Neural cell (in vitro differentiated cells): ENCODE results near the gene MLC1. TPM values are rescaled to one million over a fixed set of nuclear protein-coding genes. Genes with fewer than 3 reads are reported as not detected.

Experiments
- H2AFZ ChIP-seq: fragments of 200-600, 300-800 bp; sonication (generic), shearing (Covaris generic); 2 replicates; pipeline ENCODE4 v1.6.0; 2014; ENCODE audit warnings: low read depth, mild to moderate bottlenecking, antibody characterized with exemption, low read length, moderate library complexity
- H3F3A ChIP-seq: fragments of 200-600 bp; shearing (Covaris generic); 2 replicates; pipeline ENCODE4 v1.6.1; 2016; ENCODE audit warnings: mild to moderate bottlenecking, moderate library complexity, mixed read lengths, antibody characterized with exemption, low read length; ENCODE audit not compliant: insufficient read depth, poor library complexity, severe bottlenecking
- H3K27ac ChIP-seq: fragments of 200-600, 300-800 bp; sonication (generic), shearing (Covaris generic); 2 replicates; pipeline ENCODE4 v1.5.1; 2014; ENCODE audit warnings: mild to moderate bottlenecking, low read length, moderate library complexity
- H3K27me3 ChIP-seq: fragments of 300-800, 200-600 bp; sonication (generic), shearing (Covaris generic); 2 replicates; pipeline ENCODE4 v1.6.0; 2014; ENCODE audit warnings: mild to moderate bottlenecking, low read depth, low read length, moderate library complexity; ENCODE audit not compliant: insufficient read depth
- H3K36me3 ChIP-seq: fragments of 300-800, 200-600 bp; sonication (generic), shearing (Covaris generic); 2 replicates; pipeline ENCODE4 v1.5.1; 2014; ENCODE audit warnings: mild to moderate bottlenecking, antibody characterized with exemption, low read length, moderate library complexity; ENCODE audit not compliant: insufficient read depth
- H3K4me2 ChIP-seq: fragments of 300-800, 200-600 bp; sonication (generic), shearing (Covaris generic); 2 replicates; pipeline ENCODE4 v1.6.0; 2014; ENCODE audit warnings: mild to moderate bottlenecking, low read length
- H3K4me3 ChIP-seq: fragments of 300-800, 200-600 bp; sonication (generic), shearing (Covaris generic); 2 replicates; pipeline ENCODE4 v1.5.1; 2014; ENCODE audit warnings: mild to moderate bottlenecking, low read length, moderate library complexity
- H3K79me2 ChIP-seq: fragments of 200-600 bp; shearing (Covaris generic); replicated peaks from 2 replicates; pipeline ENCODE4 v1.6.0; 2014; ENCODE audit warnings: mild to moderate bottlenecking, low read length, moderate library complexity; ENCODE audit not compliant: insufficient read depth
- H3K9ac ChIP-seq: fragments of 300-800, 200-600 bp; sonication (generic), shearing (Covaris generic); 2 replicates; pipeline ENCODE4 v1.6.1; 2016; ENCODE audit warnings: mild to moderate bottlenecking, low read length, mixed read lengths
- H3K9me2 ChIP-seq: fragments of 200-600 bp; shearing (Covaris generic); 2 replicates; pipeline ENCODE4 v1.6.1; 2016; ENCODE audit warnings: mild to moderate bottlenecking, low read length, mixed read lengths; ENCODE audit not compliant: insufficient read depth
- H3K9me3 ChIP-seq: fragments of 200-600, 300-800 bp; sonication (generic), shearing (Covaris generic); 2 replicates; pipeline ENCODE4 v1.6.1; 2016; ENCODE audit warnings: mild to moderate bottlenecking, mixed run types, low read length, moderate library complexity, mixed read lengths
- H4K20me1 ChIP-seq: fragments of 200-600 bp; shearing (Covaris generic); 2 replicates; pipeline ENCODE4 v1.6.1; 2016; ENCODE audit warnings: mild to moderate bottlenecking, mixed run types; ENCODE audit not compliant: insufficient read depth
- CTCF ChIP-seq: fragments of 450-650 bp; IDR thresholded peaks from 2 replicates; pipeline ENCODE4 v1.5.1; 2014; ENCODE audit warnings: antibody characterized with exemption, mild to moderate bottlenecking, moderate library complexity; ENCODE audit not compliant: poor library complexity, severe bottlenecking
- EP300 ChIP-seq: fragments of 450-650 bp; conservative IDR thresholded peaks from 2 replicates; pipeline ENCODE4 v1.6.1; 2014; ENCODE audit warnings: antibody characterized with exemption, mild to moderate bottlenecking, moderate library complexity; ENCODE audit not compliant: poor library complexity, severe bottlenecking
- EZH2 ChIP-seq: fragments of 200-600, 300-800 bp; shearing (Covaris generic), sonication (generic); IDR thresholded peaks from 2 replicates; pipeline ENCODE4 v1.6.1; 2014; ENCODE audit warnings: antibody characterized with exemption, low read length, borderline replicate concordance, mild to moderate bottlenecking; ENCODE audit not compliant: insufficient read depth, poor library complexity, severe bottlenecking
- MXI1 ChIP-seq: fragments of 450-650 bp; conservative IDR thresholded peaks from 2 replicates; pipeline ENCODE4 v1.6.1; 2014; ENCODE audit warnings: antibody characterized with exemption, mild to moderate bottlenecking; ENCODE audit not compliant: poor library complexity, severe bottlenecking
- POLR2AphosphoS5 ChIP-seq: IDR thresholded peaks from 2 replicates; pipeline ENCODE4 v1.6.1; 2012
- RAD21 ChIP-seq: fragments of 450-650 bp; conservative IDR thresholded peaks from 2 replicates; pipeline ENCODE4 v1.6.1; 2014; ENCODE audit warnings: antibody characterized with exemption, mild to moderate bottlenecking, moderate library complexity
- REST ChIP-seq: IDR thresholded peaks from 2 replicates; pipeline ENCODE4 v1.6.1; 2012; ENCODE audit warnings: borderline replicate concordance
- SMC3 ChIP-seq: fragments of 450-650 bp; conservative IDR thresholded peaks from 2 replicates; pipeline ENCODE4 v1.6.1; 2014; ENCODE audit warnings: antibody characterized with exemption, mild to moderate bottlenecking, moderate library complexity; ENCODE audit not compliant: poor library complexity
- TAF1 ChIP-seq: IDR thresholded peaks from 2 replicates; pipeline ENCODE4 v1.6.1; 2012; ENCODE audit warnings: low read depth
- polyA plus RNA-seq: library from polyadenylated mRNA; depleted of rRNA; stranded (reverse); fragments of >200 nt; gene quantifications from 2 replicates; pipeline ENCODE4 v1.2.3, GENCODE V29; 2014

The MLC1 gene
- polyA plus RNA-seq, 1 donor from 2014 or later: not detected

GRCh38 chr22:50058061-50058905 is 26.9 kb downstream of the MLC1 start, which contains the start of gene TTLL8:
TTLL8 (minus strand) TSS chr22:50058298.
- Histone ChIP-seq H3K79me2 (no peaks in the 10 kb centered on the region), H4K20me1 (no peaks in the 10 kb centered on the region), H3K9me2 (no peaks in the 10 kb centered on the region), H3K27me3 (peaks cover 17% of the 10 kb centered on the region), H3K27ac (no peak within 1 kb of the TSS), H3K9me3 (peaks cover 7% of the 10 kb centered on the region), H3K36me3 (no peaks in the 10 kb centered on the region), H3F3A (no peaks in the 10 kb centered on the region), H3K4me3 (no peak within 1 kb of the TSS), H3K9ac (no peak within 1 kb of the TSS), H2AFZ (no peak within 1 kb of the TSS), H3K4me2 (no peak within 1 kb of the TSS)
- TF ChIP-seq POLR2AphosphoS5 (no peak), EZH2 (no peak), RAD21 (no peak), CTCF (no peak), TAF1 (no peak), EP300 (no peak), REST (no peak), SMC3 (no peak), MXI1 (no peak)

- peaks cover 7% of the 10 kb centered on the region for H3K9me3 ChIP-seq
- no peak overlapping the region for H3K4me2 ChIP-seq
- peaks cover 17% of the 10 kb centered on the region for H3K27me3 ChIP-seq
These were observed 27.8 kb downstream of the MLC1 start for GRCh38 chr22:50057278-50058060.

More at GRCh38 chr22:50057278-50058060, 27.8 kb downstream of the MLC1 start:
- TF ChIP-seq SMC3 (no peak), EZH2 (no peak)
- H3K9me2 ChIP-seq: no peaks in the 10 kb centered on the region
- H3K79me2 ChIP-seq: no peaks in the 10 kb centered on the region
- no peaks in the 10 kb centered on the region for H3K36me3 ChIP-seq
- H3K4me3 ChIP-seq: no peak overlapping the region
- H3F3A ChIP-seq: no peaks in the 10 kb centered on the region
- no peaks in the 10 kb centered on the region for H4K20me1 ChIP-seq
- H3K27ac ChIP-seq: no peak overlapping the region
- H2AFZ ChIP-seq: no peak overlapping the region
- H3K9ac ChIP-seq: no peak overlapping the region
